Fibroblast of the aortic adventitia (primary cell): Measurements from ENCODE around the gene ERC2. TPM values are rescaled to one million over a fixed set of nuclear protein-coding genes. Genes with fewer than 3 reads are reported as not detected.

Source experiments
- DNase-seq: peaks from one replicate; pipeline ENCODE4 v3.0.0-alpha.2; 2010; ENCODE audit warnings: low read depth
- H3K4me3 ChIP-seq: 2 replicates; pipeline ENCODE4 v1.5.1; 2011; ENCODE audit warnings: low read depth, mild to moderate bottlenecking, control low read depth, low read length, moderate library complexity
- CTCF ChIP-seq: IDR thresholded peaks from 2 replicates; pipeline ENCODE4 v1.5.1; 2011; ENCODE audit warnings: mild to moderate bottlenecking, low read length, control low read depth, inconsistent platforms; ENCODE audit not compliant: insufficient read depth
- total RNA-seq: library from RNA; depleted of rRNA; stranded (reverse); fragments of >200 nt; gene quantifications from 2 replicates; pipeline ENCODE4 v1.2.3, GENCODE V29; 2012; ENCODE audit warnings: low replicate concordance

Gene ERC2
- total RNA-seq, 1 donor: 0.09 TPM

DNA sequence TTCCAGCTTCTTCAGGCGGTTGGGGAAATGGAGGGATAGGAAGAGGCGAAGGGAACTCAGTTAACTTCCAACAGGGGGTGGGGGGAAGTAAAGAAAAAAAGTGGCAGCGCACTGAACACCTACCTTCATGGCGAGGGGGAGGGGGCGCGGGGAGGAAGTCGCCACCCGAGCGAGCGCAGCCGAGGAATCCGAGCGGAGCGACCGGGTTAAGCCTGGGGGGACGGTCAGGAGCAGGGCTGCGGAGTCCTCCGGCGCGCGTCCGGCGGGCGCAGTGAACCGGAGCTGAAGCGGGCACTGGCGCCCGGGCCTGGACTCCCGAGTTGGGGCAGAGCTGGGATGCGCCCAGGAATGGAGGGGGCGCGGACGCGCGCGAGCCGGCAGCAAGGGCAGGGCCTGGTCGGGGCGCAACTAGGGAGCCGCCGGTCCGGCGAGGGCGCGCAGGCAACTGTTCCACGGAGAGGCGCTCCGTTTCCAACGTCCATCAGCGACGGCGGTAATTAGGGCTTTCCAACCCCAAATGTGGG is 981.3 kb downstream of the ERC2 start, which contains the start of gene WNT5A:
Gene WNT5A (minus strand): TSS at position 450 of the 524 bp plus-strand sequence. CDS start 321 bp downstream, at position 129.
- TF ChIP-seq CTCF: no peak
- DNase-seq: peak; percentile 61
- peak within 1 kb of the TSS; percentile 72 for H3K4me3 ChIP-seq

DNA sequence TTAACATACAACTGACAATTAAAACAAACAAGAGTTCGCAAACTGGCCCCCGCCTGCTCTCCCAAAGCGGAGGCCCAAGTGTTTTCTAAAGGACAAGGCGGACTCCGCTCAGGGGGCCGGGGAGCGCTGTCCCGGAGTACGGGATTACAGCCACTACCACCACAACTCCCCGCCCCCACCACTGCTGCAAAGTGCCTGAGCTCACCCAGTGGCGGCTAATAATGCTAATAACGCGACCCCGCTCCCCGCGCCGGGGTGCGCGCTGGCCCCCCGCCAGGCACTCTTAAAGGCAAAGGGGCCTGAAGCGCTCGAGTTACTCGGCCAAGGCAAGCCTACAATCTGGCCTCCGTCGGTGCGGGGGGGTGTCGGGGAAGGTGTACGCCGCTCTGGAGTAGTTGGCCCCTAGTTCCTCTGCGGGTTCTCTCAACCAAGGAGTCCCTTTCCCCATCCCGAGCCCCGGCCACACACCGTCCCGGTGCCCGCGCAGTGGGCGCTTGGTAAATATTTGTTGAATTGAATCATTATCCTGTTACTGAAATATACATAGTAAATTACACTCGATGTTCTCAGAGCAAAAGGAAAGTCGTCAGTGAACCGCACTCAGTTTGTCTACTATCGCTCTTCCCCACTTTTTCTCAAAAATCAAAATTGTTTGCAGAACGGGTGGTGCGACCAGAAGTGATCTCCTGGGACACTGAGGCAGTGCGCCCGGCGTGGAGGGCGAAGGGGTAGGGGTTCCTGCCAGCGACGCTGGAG is 982.0 kb downstream of the ERC2 start:
- peak; percentile 60 for DNase-seq
- H3K4me3 ChIP-seq: peak overlapping the region; percentile 72
- TF ChIP-seq CTCF: no peak

DNA sequence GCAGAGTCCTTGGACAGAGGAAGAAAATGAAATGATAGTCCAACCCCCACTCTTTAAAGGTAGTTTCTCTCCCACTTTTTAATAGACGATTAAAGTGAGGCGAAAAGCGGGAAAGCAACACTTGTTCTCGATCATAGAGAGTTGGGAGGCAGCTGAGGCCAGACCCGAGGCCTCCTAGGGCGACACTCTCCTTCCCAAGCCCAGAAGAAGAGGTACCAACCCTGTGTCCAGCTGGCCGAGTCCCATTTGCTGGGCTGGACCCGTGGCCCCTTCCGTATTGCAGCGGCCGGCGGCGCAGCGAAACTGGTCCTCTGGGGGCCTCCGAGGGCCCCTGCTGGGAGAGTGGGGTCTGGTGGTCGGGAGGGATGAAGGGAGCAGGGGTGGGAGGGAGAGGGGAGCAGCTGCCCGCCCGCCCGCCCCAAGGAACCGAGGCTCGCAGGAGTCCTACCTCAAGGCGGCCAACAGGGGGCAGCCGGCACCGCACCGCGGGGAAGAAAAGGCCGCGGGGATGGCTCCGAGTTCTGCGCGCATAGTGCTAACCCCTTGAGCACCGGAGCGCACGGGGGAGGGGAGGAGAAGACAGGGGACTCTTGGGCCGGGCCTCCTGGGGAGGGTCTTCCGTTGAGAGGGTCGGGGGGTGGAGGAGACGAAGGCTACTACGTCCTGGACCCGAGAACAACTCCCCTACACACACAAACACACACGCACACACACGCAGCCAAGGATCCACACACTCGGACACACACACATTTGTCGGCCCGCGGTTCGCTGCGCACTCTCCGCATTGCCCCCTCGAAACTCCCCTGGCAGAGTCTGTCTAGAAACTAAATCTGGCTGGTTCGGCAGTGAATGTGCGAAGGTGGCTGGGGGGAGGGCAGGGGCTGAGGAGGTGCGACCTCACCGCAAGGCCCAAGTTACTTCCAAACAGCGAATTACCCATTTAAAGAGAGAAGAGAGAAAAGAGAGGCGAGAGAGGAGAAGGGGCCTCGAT is 983.2 kb downstream of the ERC2 start:
- DNase-seq: peak; percentile 87
- TF ChIP-seq CTCF: peak; percentile 80

GRCh38 chr3:55484191-55484689 is 984.0 kb downstream of the ERC2 start:
- DNase-seq: no peak
- peak overlapping the region; percentile 69 for H3K4me3 ChIP-seq
- no peak for TF ChIP-seq CTCF

More for the DNA sequence above, 983.2 kb downstream of the ERC2 start:
- peak overlapping the region; percentile 72 for H3K4me3 ChIP-seq

DNA sequence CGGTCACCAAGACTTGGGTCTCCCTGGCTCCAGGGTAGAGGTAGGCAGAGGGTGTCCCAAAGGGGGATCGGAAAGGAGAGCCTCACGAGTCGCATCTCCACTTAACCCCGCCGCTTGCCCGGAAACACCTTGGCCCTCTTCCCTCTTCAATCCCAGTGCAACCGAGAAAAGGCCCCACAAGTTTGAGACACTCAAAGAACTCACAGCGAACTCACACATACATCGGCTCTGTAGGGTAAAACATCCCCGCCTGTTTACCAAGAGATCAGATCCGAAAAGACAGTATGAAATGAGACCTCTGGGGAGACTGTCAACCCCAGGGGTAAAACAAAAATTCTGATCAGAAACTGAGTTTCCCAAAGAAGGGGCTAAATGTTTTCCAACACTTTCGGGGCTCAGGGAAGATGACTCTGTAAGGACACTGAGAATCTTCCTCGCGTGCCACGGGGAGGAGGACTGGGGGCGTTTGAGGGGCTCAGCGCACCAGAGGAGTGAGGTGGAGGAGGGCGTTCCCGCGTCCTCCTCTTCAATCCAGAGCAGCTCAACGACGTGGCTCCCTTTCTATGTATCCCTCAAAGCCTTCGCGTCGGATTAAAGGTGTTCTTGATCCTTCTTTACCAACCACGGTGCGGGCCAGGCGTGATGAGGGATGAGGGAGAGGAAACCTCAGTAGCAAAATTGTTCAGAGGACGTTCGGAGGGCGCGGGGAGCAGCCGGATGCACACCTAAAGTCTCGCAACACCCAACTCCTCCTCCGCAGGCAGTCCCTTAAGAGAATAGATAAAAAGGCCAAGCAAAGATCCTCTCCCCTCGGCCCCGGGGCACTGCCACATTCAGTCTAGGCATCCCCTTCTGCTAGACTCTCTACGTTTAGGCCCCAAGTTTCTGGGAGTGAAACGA is 984.8 kb downstream of the ERC2 start:
- DNase-seq: no peak
- no peak for TF ChIP-seq CTCF
- H3K4me3 ChIP-seq: peak overlapping the region; percentile 35
